22Rv1 (cell line): ENCODE data around the gene ACTR8.
A peak's percentile ranks its signal among the peaks of the same experiment; 100 is the strongest.

Experiments
- ZFX ChIP-seq: fragments of 450-650 bp; IDR thresholded peaks from 2 replicates; pipeline ENCODE4 v1.6.1; 2017; ENCODE audit warnings: antibody characterized with exemption, borderline replicate concordance
- TF ChIP-seq, protein P1 (sequence below): fragments of 450-650 bp; IDR thresholded peaks from 2 replicates; pipeline ENCODE4 v1.5.1; 2017; ENCODE audit warnings: mild to moderate bottlenecking

- TF ChIP-seq, protein P1, sequence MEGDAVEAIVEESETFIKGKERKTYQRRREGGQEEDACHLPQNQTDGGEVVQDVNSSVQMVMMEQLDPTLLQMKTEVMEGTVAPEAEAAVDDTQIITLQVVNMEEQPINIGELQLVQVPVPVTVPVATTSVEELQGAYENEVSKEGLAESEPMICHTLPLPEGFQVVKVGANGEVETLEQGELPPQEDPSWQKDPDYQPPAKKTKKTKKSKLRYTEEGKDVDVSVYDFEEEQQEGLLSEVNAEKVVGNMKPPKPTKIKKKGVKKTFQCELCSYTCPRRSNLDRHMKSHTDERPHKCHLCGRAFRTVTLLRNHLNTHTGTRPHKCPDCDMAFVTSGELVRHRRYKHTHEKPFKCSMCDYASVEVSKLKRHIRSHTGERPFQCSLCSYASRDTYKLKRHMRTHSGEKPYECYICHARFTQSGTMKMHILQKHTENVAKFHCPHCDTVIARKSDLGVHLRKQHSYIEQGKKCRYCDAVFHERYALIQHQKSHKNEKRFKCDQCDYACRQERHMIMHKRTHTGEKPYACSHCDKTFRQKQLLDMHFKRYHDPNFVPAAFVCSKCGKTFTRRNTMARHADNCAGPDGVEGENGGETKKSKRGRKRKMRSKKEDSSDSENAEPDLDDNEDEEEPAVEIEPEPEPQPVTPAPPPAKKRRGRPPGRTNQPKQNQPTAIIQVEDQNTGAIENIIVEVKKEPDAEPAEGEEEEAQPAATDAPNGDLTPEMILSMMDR, result peak; percentile 51
- no peak for TF ChIP-seq ZFX
Observed at GRCh38 chr3:53921296-53921695, 39.3 kb upstream of the ACTR8 start.
